Testis (tissue), 3 donors: ENCODE measurements around the gene TTC3. TPM values are rescaled to one million over a fixed set of nuclear protein-coding genes. Genes with fewer than 3 reads are reported as not detected.

Experiments
- DNase-seq: peaks from one replicate; pipeline ENCODE4 v3.0.0-alpha.2; 2019
- H3K27ac ChIP-seq, 2 donors: fragments of 200-600 bp; sonication (generic); one replicate each; pipeline ENCODE4 v1.5.1; 2019
- H3K27me3 ChIP-seq: fragments of 200-600 bp; sonication (generic); one replicate; pipeline ENCODE4 v1.5.1; 2019
- H3K36me3 ChIP-seq: fragments of 200-600 bp; sonication (generic); one replicate; pipeline ENCODE4 v1.5.1; 2017; ENCODE audit warnings: low read depth; ENCODE audit errors: missing control alignments
- H3K4me1 ChIP-seq: fragments of 200-600 bp; sonication (generic); one replicate; pipeline ENCODE4 v1.5.1; 2019
- H3K4me3 ChIP-seq, 2 donors: fragments of 200-600 bp; sonication (generic); one replicate each; pipeline ENCODE4 v1.5.1; 2017 to 2019
- H3K9me3 ChIP-seq: fragments of 200-600 bp; sonication (generic); one replicate; pipeline ENCODE4 v1.5.1; 2017
- POLR2A ChIP-seq: fragments of 450-650 bp; IDR thresholded peaks from one replicate; pipeline ENCODE4 v1.6.1; 2017; ENCODE audit warnings: antibody characterized with exemption, mild to moderate bottlenecking, moderate library complexity
- WGBS, 2 donors: methylation state at CpG; one replicate each; pipeline ENCODE4 v1.1.5; 2018; 5-methylcytosine and 5-hydroxymethylcytosine counted together
- intact Hi-C: fragments of 100-400 bp; cut with DNase I; formaldehyde crosslinking; loops from one replicate; pipeline ENCODE4 v1.15.1; 2023; ENCODE audit warnings: low total_unique reads
- polyA plus RNA-seq: library from polyadenylated mRNA; stranded (reverse); fragments of 350-450 nt; fragmentation: Illumina TruSeq; extraction: RNeasy Lipid Tissue Mini Kit (QIAGEN cat#74804); gene quantifications from one replicate; pipeline ENCODE4 v1.2.3, GENCODE V29; 2014; ENCODE audit warnings: low read depth, low replicate concordance; ENCODE audit not compliant: insufficient read depth
- total RNA-seq, 2 donors: library from RNA; depleted of rRNA; stranded (reverse); fragments of >200 nt; gene quantifications; one replicate each; pipeline ENCODE4 v1.2.3, GENCODE V29; 2016
- TF ChIP-seq, protein P1 (sequence below), 3 experiments: fragments of 450-650 bp in 2 of 3; fragments of 200-600 bp in 1 of 3; sonication (generic) in 1 of 3; IDR thresholded peaks; one replicate each; pipeline ENCODE4 v1.5.1; 2016 to 2019; ENCODE audit warnings: antibody characterized with exemption in 3 of 3, mild to moderate bottlenecking in 2 of 3, moderate library complexity in 1 of 3

The TTC3 gene
- total and polyA plus RNA-seq, 3 donors from 2014 or later, result 70.7 to 181 (median 154) TPM

DNA sequence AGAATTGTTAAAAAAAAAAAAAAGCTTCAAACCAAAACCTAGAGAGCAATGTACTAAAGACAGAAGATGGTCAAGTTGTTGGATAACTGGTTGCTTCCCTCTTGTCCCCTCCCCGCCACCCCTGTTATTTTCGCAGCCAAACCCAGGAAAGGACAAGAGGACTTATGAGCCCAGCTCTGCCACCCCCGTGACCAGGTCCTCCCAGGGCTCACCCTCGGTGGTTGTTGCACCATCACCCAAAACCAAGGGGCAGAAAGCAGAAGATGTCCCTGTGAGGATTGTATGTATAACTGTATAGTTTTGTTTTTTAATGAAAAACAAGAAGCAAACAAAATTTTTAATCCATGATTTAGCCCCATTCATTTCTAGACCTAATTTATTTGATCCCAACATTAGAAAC lies 124.7 kb downstream of the TTC3 start:
- TF ChIP-seq POLR2A, result no peak
- TF ChIP-seq, protein P1, sequence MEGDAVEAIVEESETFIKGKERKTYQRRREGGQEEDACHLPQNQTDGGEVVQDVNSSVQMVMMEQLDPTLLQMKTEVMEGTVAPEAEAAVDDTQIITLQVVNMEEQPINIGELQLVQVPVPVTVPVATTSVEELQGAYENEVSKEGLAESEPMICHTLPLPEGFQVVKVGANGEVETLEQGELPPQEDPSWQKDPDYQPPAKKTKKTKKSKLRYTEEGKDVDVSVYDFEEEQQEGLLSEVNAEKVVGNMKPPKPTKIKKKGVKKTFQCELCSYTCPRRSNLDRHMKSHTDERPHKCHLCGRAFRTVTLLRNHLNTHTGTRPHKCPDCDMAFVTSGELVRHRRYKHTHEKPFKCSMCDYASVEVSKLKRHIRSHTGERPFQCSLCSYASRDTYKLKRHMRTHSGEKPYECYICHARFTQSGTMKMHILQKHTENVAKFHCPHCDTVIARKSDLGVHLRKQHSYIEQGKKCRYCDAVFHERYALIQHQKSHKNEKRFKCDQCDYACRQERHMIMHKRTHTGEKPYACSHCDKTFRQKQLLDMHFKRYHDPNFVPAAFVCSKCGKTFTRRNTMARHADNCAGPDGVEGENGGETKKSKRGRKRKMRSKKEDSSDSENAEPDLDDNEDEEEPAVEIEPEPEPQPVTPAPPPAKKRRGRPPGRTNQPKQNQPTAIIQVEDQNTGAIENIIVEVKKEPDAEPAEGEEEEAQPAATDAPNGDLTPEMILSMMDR (IDR thresholded peaks at IDR 0.05), result no peak
- intact Hi-C loops, result no loop called here
- no peak overlapping the region for H3K4me3 ChIP-seq
- H3K36me3 ChIP-seq, result no peaks in the 10 kb centered on the region
- no peak for DNase-seq
- H3K9me3 ChIP-seq, result no peaks in the 10 kb centered on the region
- H3K27me3 ChIP-seq, result no peaks in the 10 kb centered on the region
- 87 to 93% methylated on average over 4 of the region's 4 CpGs for WGBS, 2 donors
- no peaks in the 10 kb centered on the region for H3K4me1 ChIP-seq
- no peak overlapping the region for H3K27ac ChIP-seq

DNA sequence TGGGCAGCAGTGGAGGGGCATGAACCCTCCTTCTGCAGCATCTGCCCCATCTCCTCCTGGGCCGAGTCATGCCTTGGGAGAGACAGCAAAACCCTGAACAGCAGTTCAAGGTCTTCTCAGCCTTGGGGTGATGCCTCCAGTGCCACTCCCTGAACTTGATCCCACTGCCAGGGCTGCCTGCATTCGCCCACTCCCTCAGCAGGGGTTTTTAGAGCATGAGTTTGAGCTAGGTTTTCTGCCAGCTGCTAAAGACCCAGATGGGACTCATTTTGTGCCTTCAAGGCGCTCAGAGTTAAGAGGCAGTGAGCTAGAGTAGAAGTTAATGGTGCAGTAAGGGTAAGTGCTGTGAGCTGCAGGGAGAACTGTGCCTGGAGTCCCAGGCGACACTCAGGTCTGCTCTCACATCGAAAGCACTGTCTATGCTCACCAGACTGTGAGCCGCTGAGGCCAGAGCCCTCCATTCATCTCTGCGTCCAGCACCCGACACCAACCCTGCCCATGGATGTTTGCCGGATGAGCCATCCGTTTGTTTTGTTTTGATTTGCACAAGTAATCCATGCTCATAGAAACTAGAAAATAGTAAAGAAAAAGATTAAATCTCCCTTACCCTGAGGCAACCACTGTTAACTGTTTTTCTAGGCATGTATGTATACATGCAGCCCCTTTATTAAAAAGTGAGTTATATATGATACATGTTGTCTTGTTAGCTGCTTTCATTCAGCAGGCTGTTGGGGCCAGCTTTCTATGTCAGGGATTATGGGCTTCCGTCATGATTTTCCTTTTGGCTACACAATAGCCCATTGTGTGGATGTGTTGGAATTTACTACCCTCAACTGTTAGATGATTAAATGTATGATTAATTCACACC lies 126.2 kb downstream of the TTC3 start:
- DNase-seq, result no peak
- TF ChIP-seq, protein P1 (IDR thresholded peaks at IDR 0.05), result no peak
- no peak for TF ChIP-seq POLR2A
- Histone ChIP-seq H3K4me1 (no peaks in the 10 kb centered on the region), H3K27me3 (no peaks in the 10 kb centered on the region), H3K9me3 (no peaks in the 10 kb centered on the region), H3K27ac (no peak overlapping the region), H3K36me3 (no peaks in the 10 kb centered on the region), H3K4me3 (no peak overlapping the region)
- intact Hi-C loops, result no loop called here
- 86 to 92% methylated on average over 11 of the region's 11 CpGs for WGBS, 2 donors

DNA sequence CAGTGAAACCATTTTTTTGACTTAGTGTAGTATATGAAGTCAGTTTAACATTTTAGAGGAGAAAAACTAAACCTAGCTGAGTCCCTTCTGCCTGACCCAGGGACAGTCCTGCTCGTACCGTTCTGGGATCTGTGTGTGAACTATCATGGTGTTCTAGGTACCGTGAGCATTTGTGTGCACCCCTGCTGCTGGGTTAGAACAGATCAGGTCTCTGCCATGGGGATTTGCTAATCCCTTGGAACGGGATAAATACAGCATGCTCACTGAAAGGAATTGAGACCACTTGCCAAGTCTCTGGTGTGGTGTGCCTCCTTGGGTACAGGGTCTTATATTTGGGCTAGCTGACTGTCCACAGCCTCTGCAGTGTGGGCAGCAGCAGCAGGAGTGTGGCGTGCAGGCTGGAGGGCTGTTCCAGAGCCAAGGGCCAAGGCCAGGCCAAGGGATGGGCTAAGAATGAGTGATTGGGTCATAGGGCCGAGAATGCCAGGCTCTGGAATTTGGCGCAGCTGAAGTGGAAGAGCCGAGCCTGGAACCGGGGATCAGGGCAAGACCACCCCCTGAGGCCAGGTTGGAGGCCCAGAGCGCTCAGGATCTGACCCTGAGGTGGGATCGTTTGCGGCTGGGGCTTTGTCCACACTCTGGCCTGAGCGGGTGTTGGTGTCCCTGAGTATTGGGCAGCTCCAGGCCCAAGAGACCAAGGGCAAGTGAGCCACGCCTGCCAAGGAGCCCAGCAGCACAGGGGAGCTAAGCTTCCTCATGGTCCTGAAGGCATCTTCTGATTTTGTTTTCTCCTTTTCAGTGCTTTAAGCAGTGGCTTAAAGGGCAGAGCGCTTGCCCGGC lies 127.8 kb downstream of the TTC3 start:
- H3K4me1 ChIP-seq, result no peaks in the 10 kb centered on the region
- no peak overlapping the region for H3K27ac ChIP-seq
- H3K27me3 ChIP-seq, result no peaks in the 10 kb centered on the region
- WGBS, 2 donors, result 90 to 93% methylated on average over 12 to 16 of the region's 16 CpGs
- TF ChIP-seq, protein P1 (IDR thresholded peaks at IDR 0.05), result no peak
- no peak for TF ChIP-seq POLR2A
- intact Hi-C loops, result no loop called here
- no peaks in the 10 kb centered on the region for H3K36me3 ChIP-seq
- no peaks in the 10 kb centered on the region for H3K9me3 ChIP-seq
- H3K4me3 ChIP-seq, result no peak overlapping the region
- DNase-seq, result no peak

DNA sequence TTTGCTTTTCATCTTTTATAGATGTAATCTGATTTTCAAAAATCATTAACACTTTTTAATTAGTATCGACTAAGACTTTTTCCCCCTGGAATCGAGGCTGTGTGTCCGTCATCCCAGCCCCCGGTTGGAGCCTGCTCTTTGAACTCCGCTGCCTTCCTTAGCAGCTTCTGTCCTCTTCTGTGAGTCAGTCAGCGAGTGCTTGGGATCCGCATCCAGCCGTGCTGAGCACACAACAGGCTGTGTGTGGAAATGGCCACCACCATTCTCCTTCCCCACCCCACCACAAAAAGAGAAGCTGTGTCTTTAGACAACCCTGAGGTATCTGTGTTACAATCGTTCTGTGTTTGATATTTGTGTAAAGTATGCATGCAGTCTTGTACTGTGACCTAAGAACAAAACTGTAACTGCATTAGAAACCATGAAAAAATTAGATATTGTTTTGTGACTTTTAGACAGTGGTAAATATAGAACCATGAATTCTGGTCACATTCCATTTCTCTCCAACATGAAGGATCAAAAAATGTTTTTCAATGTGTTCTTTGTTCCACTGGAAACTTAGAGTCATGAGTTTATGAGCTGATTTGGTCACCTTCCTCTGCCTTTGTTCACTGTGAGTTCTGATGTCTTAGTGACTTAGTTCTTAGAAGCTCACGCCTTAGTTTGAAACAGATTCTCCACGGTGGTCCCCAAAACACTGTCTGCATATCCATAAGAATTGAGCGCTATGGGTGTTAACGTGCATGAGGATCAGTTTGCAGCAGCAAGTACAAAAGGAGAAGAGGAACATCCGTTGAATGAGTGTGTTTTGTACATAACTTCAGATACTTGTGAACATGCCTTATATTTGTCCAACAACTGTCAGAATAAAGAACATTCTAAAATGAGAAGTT lies 129.4 kb downstream of the TTC3 start:
- no peak overlapping the region for H3K27ac ChIP-seq
- H3K4me3 ChIP-seq, result no peak overlapping the region

More for the DNA sequence above, 129.4 kb downstream of the TTC3 start:
- WGBS, 2 donors, result 89 to 91% methylated on average over 14 of the region's 14 CpGs
- Histone ChIP-seq H3K27me3 (no peaks in the 10 kb centered on the region), H3K4me1 (no peaks in the 10 kb centered on the region), H3K36me3 (no peaks in the 10 kb centered on the region), H3K9me3 (no peaks in the 10 kb centered on the region)
- intact Hi-C loops, result no loop called here
- TF ChIP-seq, protein P1 (IDR thresholded peaks at IDR 0.05), result no peak
- TF ChIP-seq POLR2A, result no peak
- no peak for DNase-seq
